Neuronal stem cell (in vitro differentiated cells): ENCODE measurements around the gene FLRT3.

Source experiments
- DNase-seq: peaks from one replicate; pipeline ENCODE4 v3.0.0-alpha.2; 2013; ENCODE audit warnings: low spot score
- H2AFZ ChIP-seq: one replicate; pipeline ENCODE4 v1.6.1; 2013; ENCODE audit warnings: mild to moderate bottlenecking, low read length, inconsistent platforms
- H2AK5ac ChIP-seq: 2 replicates; pipeline ENCODE4 v1.6.1; 2013; ENCODE audit warnings: low read depth, mild to moderate bottlenecking, inconsistent platforms, low read length, moderate library complexity, mixed read lengths
- H2BK120ac ChIP-seq: 2 replicates; pipeline ENCODE4 v1.6.1; 2013; ENCODE audit warnings: low read depth, mild to moderate bottlenecking, inconsistent platforms, low read length, moderate library complexity, mixed read lengths
- H2BK12ac ChIP-seq: one replicate; pipeline ENCODE4 v1.6.1; 2013; ENCODE audit warnings: low read length, inconsistent platforms
- H2BK15ac ChIP-seq: 2 replicates; pipeline ENCODE4 v1.6.1; 2013; ENCODE audit warnings: mild to moderate bottlenecking, low read length, inconsistent platforms, mixed read lengths
- H2BK5ac ChIP-seq: one replicate; pipeline ENCODE4 v1.6.1; 2013; ENCODE audit warnings: inconsistent platforms, mild to moderate bottlenecking, low read length, moderate library complexity
- H3K14ac ChIP-seq: one replicate; pipeline ENCODE4 v1.6.1; 2013; ENCODE audit warnings: low read length, inconsistent platforms
- H3K18ac ChIP-seq: 2 replicates; pipeline ENCODE4 v1.6.1; 2013; ENCODE audit warnings: low read length, inconsistent platforms
- H3K23ac ChIP-seq: 2 replicates; pipeline ENCODE4 v1.6.1; 2013; ENCODE audit warnings: low read depth, mild to moderate bottlenecking, mixed read lengths, low read length, inconsistent platforms; ENCODE audit not compliant: poor library complexity
- H3K27ac ChIP-seq: replicated peaks from 3 replicates; pipeline ENCODE4 v1.5.1; 2013; ENCODE audit warnings: low read length, inconsistent platforms
- H3K27me3 ChIP-seq, 3 experiments: 2 replicates each; pipeline ENCODE4 v1.6.1; 2013; ENCODE audit warnings: low read length in 3 of 3, mild to moderate bottlenecking in 2 of 3, inconsistent platforms in 1 of 3, low read depth in 1 of 3, mixed read lengths in 1 of 3, moderate library complexity in 1 of 3; ENCODE audit not compliant: control insufficient read depth in 3 of 3, insufficient read depth in 3 of 3
- H3K36me3 ChIP-seq, 2 donors: replicated peaks in 1 of 2; 2 replicates each; pipeline ENCODE4 v1.6.1; 2013; ENCODE audit warnings: low read length in 2 of 2; ENCODE audit not compliant: control insufficient read depth in 2 of 2, insufficient read depth in 2 of 2
- H3K4ac ChIP-seq: 2 replicates; pipeline ENCODE4 v1.6.1; 2013; ENCODE audit warnings: inconsistent platforms, mild to moderate bottlenecking, low read length, moderate library complexity
- H3K4me1 ChIP-seq, 2 donors: 1 replicate in 1 of 2; 2 replicates in 1 of 2; pipeline ENCODE4 v1.6.1; 2013; ENCODE audit warnings: low read length in 2 of 2, low read depth in 1 of 2; ENCODE audit not compliant: control insufficient read depth in 2 of 2, insufficient read depth in 1 of 2
- H3K4me2 ChIP-seq: one replicate; pipeline ENCODE4 v1.6.1; 2013; ENCODE audit warnings: mild to moderate bottlenecking, low read length, inconsistent platforms; ENCODE audit not compliant: insufficient read depth, poor library complexity, severe bottlenecking
- H3K4me3 ChIP-seq, 2 donors: 2 replicates each; pipeline ENCODE4 v1.5.1; 2013; ENCODE audit warnings: low read length in 2 of 2, mild to moderate bottlenecking in 2 of 2, inconsistent platforms in 1 of 2, moderate library complexity in 1 of 2
- H3K79me1 ChIP-seq: one replicate; pipeline ENCODE4 v1.6.1; 2013; ENCODE audit warnings: low read depth, mild to moderate bottlenecking, inconsistent platforms, low read length, moderate library complexity
- H3K9ac ChIP-seq: one replicate; pipeline ENCODE4 v1.6.1; 2013; ENCODE audit warnings: mild to moderate bottlenecking, low read depth, low read length, inconsistent platforms; ENCODE audit not compliant: poor library complexity
- H3K9me3 ChIP-seq, 2 donors: replicated peaks in 1 of 2; 2 replicates each; pipeline versions ENCODE3 to v1.6.1; 2013; ENCODE audit warnings: low read length in 2 of 2, mild to moderate bottlenecking in 2 of 2, inconsistent platforms in 1 of 2, low read depth in 1 of 2, mixed read lengths in 1 of 2, moderate library complexity in 1 of 2; ENCODE audit not compliant: control insufficient read depth in 2 of 2, insufficient read depth in 1 of 2
- H4K8ac ChIP-seq: one replicate; pipeline ENCODE4 v1.6.1; 2013; ENCODE audit warnings: low read depth, mild to moderate bottlenecking, inconsistent platforms, low read length, moderate library complexity
- H4K91ac ChIP-seq: one replicate; pipeline ENCODE4 v1.6.1; 2013; ENCODE audit warnings: low read length, low read depth, mild to moderate bottlenecking, inconsistent platforms; ENCODE audit not compliant: poor library complexity
- WGBS, 2 donors: extraction: QIAGEN DNeasy Blood & Tissue Kit; methylation state at CpG; one replicate each; pipeline ENCODE4 v1.1.7; 2013; ENCODE audit warnings: missing lambda C conversion rate in 2 of 2, mixed read lengths in 1 of 2; ENCODE audit not compliant: insufficient read length in 2 of 2, insufficient replicate concordance in 1 of 2; ENCODE audit errors: extremely low coverage in 2 of 2; 5-methylcytosine and 5-hydroxymethylcytosine counted together

The FLRT3 gene

DNA sequence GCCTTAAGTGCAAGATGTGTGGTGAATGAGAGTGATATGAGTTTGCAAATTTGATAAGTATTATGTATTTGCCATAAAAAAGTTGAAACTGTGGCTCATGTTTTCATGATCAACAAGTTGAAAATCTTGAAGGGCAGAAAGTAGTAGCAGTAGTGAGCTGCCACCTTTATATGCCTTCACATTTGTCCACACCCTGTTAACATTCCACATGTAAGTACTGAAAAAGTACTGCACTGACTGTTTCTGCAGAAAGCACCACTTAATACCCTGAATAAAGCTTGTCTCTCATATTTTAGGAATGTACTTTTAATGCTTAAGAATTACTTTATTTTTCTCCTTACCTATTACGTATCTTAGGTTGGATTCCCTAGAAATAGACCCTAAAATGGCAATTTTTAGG is 45.9 kb downstream of the FLRT3 start:
- H3K4me2 ChIP-seq, result no peak overlapping the region
- no peaks in the 10 kb centered on the region for H3K9me3 ChIP-seq
- WGBS, 2 donors, result no CpG with 5 or more reads among the region's 1 CpG
- H3K18ac ChIP-seq, result no peak overlapping the region
- H3K27ac ChIP-seq, result no peak overlapping the region
- H3K14ac ChIP-seq, result no peak overlapping the region
- no peak for DNase-seq
- no peak overlapping the region for H3K4ac ChIP-seq
- no peak overlapping the region for H3K23ac ChIP-seq
- no peak overlapping the region for H2AFZ ChIP-seq
- no peaks in the 10 kb centered on the region for H3K79me1 ChIP-seq
- H2AK5ac ChIP-seq, result no peak overlapping the region
- H3K4me3 ChIP-seq, result no peak overlapping the region
- no peak overlapping the region for H4K91ac ChIP-seq
- peaks cover 0 to 3% of the 10 kb centered on the region in 2 donors for H3K4me1 ChIP-seq
- H3K9ac ChIP-seq, result no peak overlapping the region
- H2BK12ac ChIP-seq, result no peak overlapping the region
- H3K27me3 ChIP-seq, result peaks cover 0 to 69% (median 0%) of the 10 kb centered on the region in 3 experiments
- no peak overlapping the region for H2BK120ac ChIP-seq
- H4K8ac ChIP-seq, result no peak overlapping the region
- H2BK5ac ChIP-seq, result no peak overlapping the region
- H3K36me3 ChIP-seq, result no peaks in the 10 kb centered on the region
- H2BK15ac ChIP-seq, result no peak overlapping the region

DNA sequence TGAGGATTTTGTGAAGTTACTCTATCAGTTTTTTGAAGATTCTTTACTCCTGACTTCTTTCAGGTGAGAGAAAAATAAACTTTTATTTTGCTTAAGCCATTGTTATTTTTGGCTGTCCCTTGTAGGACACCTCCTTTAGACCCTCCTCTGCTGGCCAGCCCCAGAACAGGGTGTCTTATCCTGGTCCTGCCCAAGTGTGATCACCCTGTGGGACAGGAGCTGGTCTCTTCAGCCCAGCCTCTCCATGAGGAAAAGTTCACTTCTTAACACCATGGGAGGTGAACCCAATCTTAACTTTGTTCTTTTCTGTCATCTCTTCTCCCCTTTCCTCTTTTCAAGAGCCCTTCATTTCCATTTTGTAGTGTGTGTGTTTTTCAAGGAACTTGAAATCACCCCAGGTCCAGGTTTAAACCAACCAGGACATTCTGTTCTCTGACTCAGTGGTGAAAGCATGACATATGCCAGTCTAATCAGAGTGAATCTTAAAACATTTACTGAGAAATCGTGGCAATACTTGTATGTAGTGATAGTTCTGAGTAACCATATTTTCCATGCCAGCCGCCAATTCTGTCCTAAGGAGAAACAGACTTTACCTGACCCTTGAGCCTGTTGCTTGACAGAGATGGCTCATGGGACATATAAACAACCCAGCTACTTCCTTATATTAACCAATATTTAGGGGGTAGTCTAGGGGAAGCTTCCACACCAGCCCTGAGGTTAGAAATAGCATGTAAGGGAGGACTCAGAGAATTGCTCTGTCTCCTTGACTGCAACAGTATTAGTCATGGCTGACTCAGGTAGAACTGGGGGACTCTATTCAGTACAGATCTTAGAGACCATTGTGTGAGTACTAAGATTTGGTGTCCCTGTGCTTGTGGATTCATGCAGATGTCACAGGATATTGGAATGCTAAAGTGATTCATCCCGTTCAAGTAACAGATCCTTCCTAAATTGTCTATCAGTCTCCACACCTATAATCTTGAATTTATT is 48.8 kb downstream of the FLRT3 start:
- Histone ChIP-seq H3K14ac (no peak overlapping the region), H4K91ac (no peak overlapping the region), H3K27me3 (peaks cover 0 to 41% (median 0%) of the 10 kb centered on the region in 3 experiments), H4K8ac (no peak overlapping the region), H2BK120ac (no peak overlapping the region), H2AFZ (no peak overlapping the region), H3K4me1 (no peaks in the 10 kb centered on the region), H3K27ac (no peak overlapping the region), H3K4me3 (no peak overlapping the region), H2AK5ac (no peak overlapping the region), H3K36me3 (no peaks in the 10 kb centered on the region), H3K9me3 (no peaks in the 10 kb centered on the region), H2BK12ac (no peak overlapping the region), H3K4ac (no peak overlapping the region), H2BK5ac (no peak overlapping the region), H2BK15ac (no peak overlapping the region), H3K9ac (no peak overlapping the region), H3K18ac (no peak overlapping the region), H3K23ac (no peak overlapping the region), H3K4me2 (no peak overlapping the region), H3K79me1 (no peaks in the 10 kb centered on the region)
- WGBS, 2 donors, result no CpG with 5 or more reads among the region's 3 CpGs
- no peak for DNase-seq

DNA sequence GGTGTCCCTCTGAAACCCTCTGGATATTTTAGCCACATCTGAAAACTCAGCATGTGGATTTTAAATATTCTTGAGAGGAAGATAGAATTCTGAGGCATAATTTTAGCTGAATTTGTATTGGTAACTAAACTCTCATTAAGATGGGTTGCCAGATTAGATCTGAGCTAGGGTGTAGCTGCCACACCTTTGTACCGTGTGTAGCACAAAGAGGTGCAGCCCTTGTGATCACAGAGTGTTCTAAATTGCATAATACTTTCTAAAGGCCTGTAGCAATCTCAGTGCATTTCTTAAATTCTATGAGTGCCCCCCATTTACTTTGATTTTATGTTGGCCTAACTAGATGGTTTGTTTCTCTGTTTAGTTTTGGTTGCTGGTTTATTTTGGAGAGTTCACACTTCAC is 53.0 kb downstream of the FLRT3 start:
- Histone ChIP-seq H2BK15ac (no peak overlapping the region), H2AK5ac (no peak overlapping the region), H3K4me2 (no peak overlapping the region), H2BK5ac (no peak overlapping the region), H3K27ac (no peak overlapping the region), H3K79me1 (no peaks in the 10 kb centered on the region), H3K18ac (no peak overlapping the region), H3K4ac (no peak overlapping the region), H2BK120ac (no peak overlapping the region), H3K27me3 (peaks cover 0 to 16% (median 0%) of the 10 kb centered on the region in 3 experiments), H2AFZ (no peak overlapping the region), H3K23ac (no peak overlapping the region), H3K9ac (no peak overlapping the region), H3K14ac (no peak overlapping the region), H3K36me3 (no peaks in the 10 kb centered on the region), H4K91ac (no peak overlapping the region), H4K8ac (no peak overlapping the region), H2BK12ac (no peak overlapping the region), H3K9me3 (no peaks in the 10 kb centered on the region), H3K4me1 (no peaks in the 10 kb centered on the region), H3K4me3 (no peak overlapping the region)
- DNase-seq, result no peak
- no CpG with 5 or more reads among the region's 1 CpG for WGBS, 2 donors

DNA sequence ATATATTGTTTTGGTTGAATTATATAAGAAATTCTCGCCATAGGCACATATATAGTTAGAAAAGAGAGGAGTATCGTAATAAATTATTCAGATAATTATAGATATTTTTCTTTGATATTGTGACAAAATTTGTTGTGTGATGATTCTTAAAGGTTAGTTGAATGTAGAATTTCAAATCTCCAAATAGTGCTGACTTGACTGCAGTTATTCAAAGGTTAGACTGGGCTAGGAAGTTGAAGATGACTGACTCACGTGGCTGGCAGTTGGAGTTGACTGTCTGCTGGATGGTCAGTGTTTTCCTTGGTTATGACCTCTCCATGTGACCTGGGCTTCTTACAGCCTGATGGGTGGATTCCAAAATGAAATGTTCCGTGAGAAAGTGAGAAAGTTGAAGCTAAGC is 55.3 kb downstream of the FLRT3 start:
- Histone ChIP-seq H3K9me3 (no peaks in the 10 kb centered on the region), H3K36me3 (no peaks in the 10 kb centered on the region), H3K14ac (no peak overlapping the region), H3K27me3 (peaks cover 0 to 2% (median 0%) of the 10 kb centered on the region in 3 experiments), H3K4me2 (no peak overlapping the region), H2BK120ac (no peak overlapping the region), H3K4me1 (no peaks in the 10 kb centered on the region), H2AK5ac (no peak overlapping the region), H4K8ac (no peak overlapping the region), H2BK5ac (no peak overlapping the region), H3K79me1 (no peaks in the 10 kb centered on the region), H3K4ac (no peak overlapping the region), H2BK12ac (no peak overlapping the region), H2AFZ (no peak overlapping the region), H3K4me3 (no peak overlapping the region), H3K9ac (no peak overlapping the region), H3K27ac (no peak overlapping the region), H3K23ac (no peak overlapping the region), H3K18ac (no peak overlapping the region), H4K91ac (no peak overlapping the region), H2BK15ac (no peak overlapping the region)
- DNase-seq, result no peak
- no CpG with 5 or more reads among the region's 4 CpGs for WGBS, 2 donors
